Dedifferentiated amniotic fluid mesenchymal stem cell (primary cell): ENCODE measurements around the gene IL3RA.

Experiments used
- DNase-seq: peaks from one replicate; pipeline ENCODE4 v3.0.0-alpha.2; 2016; ENCODE audit errors: extremely low spot score

The IL3RA gene

DNA sequence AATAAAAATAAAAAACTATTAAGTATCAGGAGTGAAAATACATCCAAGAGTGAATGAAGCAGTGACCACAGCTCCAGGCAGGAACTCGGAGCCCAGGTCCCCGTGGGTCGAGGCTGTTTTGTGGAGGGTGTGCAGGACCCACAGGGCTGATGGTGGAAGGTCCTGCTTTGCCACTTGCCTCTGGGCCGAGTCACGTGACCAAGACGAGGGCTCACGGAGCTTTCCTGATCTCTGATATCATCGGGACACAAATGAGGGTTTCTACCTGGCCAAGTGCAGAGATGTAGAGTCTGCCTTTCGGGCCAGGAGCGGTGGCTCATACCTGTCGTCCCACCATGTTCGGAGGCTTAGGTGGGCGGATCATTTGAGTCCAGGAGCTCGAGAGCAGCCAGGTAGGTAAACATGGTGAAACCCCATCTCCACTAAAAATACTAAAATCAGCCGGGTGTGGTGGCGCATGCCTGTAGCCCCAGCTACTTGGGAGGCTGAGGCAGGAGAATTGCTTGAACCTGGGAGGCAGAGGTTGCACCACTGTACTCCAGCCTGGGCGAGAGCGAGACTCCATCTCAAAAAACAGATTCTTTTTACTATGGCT lies 48.2 kb downstream of the IL3RA start:
- no peak for DNase-seq

DNA sequence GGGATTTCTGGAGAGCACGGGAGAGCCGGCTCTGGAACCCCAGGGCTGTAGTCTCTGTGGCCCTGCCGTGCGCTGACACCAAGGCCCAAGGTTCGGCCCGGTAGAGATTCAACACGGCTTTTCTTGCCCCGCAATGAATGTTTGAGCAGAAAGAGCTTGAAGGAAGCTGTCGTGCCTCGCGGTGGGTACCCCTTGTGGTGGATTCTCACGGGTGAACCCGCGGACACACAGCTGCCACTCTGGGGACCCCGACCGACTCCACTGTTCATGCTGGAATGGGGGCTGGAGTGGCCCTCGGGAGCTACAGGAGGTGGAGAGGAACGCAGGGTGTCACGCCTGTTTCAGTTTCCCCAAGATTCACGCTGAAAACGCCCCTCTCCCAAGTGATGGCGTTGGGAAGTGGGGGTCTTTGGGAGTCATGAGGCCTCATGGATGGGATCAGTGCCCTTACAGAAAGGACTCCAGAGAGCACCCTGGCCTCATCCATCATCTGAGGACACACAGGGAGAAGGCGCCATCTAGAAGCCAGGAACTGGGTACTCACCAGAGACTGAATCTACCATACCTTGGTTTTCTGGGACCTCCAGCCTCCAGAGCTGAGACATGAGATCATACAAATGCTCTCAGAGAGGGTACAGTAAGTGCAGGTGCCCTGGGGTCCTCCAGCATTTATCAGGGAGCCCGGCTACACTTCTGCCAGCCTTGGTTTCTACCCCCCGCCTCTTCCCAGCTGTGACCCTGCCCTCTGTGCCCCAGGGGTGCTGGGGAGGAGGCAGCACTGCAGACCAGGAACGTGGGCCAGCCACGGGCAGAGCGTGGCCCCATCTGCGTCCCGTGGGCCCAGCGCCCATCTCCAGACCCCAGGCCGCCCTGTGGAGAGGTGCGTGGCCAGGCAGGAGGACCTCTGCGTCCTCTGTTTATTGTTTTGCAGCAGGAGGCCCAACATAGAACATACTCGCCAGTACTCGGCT lies 49.0 kb downstream of the IL3RA start:
- no peak for DNase-seq

DNA sequence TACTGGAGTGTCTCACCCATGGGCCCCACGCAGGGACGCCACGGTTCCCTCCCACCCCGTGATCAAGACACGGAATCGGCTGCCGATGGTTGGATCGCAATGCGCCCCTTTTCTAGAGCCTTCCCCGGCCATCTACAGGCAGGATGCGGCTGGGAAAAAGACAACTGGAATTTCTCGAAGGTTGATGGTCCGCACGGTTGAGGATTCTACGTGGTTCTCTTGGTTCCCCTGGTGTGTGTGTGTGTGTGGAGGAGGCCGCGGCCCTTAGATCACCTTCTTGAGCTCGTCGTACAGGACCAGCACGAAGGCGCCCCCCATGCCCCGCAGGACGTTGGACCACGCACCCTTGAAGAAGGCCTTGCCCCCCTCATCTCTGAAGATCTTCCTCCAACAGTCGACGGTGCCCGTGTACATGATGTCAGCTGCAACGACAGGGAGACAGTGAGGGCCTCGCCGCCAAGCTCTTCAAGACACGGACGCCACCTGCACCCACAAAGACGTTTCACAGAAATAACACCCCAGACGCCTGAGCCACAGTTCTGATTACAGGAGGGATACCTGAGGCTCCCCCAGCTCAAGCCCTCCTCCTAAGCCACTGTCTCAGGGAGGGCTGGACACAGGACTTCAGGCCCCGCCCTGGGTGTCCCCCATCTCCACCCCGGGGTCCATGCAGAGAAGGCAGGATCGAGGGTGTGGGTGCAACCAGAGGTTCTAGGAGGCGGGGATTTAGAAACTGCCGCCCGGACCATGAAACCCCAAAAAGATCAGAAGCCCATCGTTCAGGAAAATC lies 49.9 kb downstream of the IL3RA start:
- no peak for DNase-seq

DNA sequence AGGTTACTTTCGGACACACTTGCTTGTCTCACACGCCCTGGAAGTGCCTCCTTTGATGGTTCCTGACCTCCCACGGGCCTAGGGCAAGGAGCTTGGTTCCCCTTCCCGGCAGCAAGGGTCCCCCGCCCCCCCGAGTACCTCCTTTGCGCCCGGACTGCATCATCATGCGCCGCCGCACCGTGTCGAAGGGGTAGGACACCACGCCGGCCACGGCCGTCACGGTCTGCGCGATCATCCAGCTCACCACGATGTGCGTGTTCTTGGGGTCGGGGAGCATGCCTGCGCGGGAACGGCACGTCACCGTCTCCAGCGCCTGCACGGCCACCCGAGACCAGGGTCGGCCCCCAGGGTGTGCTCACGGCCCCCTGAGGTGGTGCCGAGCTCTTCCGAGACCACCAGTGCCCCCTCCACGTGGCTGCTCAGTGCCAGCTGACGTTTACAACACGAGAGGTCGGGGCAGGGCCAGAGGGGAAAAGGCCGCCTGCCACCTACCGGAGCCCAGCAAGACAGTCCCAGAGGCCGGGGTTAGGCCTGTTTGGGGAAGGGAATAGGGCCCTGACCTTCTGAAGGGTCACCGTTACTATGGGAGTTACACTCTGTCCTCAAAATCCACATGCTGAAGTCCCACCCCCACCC lies 50.7 kb downstream of the IL3RA start:
- DNase-seq = no peak

DNA sequence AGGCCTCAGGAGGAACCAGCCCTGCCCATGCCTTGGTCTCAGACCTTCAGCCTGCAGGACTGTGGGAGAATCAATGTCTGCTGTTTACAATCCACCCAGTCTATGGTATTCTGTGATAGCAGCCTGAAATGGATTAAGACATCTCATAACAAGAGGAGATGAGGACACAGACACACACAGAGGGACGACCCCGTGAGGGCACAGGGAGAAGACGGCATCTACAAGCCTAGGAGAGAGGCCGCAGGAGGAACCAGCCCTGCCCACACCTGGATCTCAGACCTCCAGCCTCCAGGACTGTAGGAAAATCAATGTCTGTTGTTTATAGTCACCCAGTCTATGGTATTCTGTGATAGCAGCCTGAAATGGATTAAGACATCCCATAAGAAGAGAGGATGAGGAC lies 52.1 kb downstream of the IL3RA start:
- no peak for DNase-seq

DNA sequence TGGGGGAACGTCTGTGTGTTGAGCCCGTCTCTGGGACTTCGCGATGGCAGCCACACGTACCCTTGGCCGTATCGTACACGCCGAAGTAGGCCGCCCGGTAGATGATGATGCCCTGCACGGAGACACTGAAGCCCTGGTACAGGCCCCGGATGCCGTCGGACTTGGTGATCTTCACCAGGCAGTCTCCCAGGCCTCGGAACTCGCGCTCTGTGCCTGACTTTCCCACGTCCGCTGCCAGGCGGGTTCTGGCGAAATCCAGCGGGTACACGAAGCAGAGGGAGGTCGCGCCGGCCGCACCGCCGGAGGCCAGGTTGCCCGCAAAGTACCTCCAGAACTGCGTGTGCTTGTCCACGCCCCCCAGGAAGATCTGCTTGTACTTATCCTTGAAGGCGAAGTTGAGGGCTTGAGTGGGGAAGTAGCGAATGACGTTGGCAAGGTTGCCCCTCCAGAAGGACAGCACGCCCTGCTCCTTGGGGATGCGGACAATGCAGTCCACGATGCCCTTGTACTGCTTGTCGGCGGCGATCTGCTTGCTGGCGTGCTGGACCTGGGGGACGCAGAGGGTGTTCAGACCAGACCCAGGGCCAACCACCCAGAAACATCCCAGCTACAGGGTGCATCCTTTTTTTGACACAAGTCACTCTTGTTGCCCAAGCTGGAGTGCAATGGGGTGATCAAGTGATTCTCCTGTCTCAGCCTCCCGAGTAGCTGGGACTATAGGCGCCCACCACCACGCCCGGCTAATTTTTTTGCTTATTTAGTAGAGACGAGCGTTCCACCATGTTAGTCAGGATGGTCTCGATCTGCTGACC lies 52.8 kb downstream of the IL3RA start:
- DNase-seq = no peak

DNA sequence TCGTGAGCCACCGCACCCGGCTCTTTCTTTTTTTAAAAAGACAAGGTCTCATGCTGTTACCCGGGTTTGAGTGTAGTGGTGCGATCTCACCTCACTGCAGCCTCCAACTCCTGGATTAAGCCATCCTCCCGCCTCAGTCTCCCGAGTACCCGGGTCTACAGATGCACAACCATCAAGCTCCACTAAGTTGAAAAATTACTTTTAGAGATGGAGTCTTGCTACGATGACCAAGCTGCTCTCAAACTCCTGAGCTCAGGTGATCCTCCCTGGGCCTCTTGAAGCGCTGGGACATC lies 53.4 kb downstream of the IL3RA start:
- DNase-seq = no peak

DNA sequence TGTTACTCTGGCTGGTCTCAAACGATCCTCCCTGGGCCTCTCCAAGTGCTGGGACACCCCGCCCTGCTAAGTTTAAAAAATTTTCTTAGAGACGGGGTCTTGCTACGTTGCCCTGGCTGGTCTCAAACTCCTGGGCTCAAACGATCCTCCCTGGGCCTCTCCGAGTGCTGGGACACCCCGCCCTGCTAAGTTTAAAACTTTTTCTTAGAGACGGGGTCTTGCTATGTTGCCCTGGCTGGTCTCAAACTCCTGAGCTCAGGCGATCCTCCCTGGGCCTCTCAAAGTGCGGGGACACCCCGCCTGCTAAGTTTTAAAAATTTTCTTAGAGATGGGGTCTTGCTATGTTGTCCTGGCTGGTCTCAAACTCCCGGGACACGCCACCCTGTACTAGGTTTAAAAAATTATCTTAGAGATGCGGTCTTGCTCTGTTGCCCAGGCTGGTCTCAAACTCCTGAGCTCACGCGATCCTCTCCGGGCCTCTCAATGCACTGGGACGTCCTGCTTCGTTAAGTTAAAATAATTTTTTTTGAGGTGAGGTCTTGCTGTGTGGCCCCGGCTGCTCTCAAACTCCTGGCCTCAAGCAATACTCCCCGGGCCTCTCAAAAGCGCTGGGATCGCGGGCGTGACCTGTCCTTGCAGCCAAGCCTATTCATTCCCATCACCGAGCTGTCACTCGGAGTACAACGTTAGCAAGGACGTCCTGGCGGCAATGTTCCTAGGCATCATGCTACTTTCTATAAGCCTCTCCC lies 54.2 kb downstream of the IL3RA start:
- no peak for DNase-seq

DNA sequence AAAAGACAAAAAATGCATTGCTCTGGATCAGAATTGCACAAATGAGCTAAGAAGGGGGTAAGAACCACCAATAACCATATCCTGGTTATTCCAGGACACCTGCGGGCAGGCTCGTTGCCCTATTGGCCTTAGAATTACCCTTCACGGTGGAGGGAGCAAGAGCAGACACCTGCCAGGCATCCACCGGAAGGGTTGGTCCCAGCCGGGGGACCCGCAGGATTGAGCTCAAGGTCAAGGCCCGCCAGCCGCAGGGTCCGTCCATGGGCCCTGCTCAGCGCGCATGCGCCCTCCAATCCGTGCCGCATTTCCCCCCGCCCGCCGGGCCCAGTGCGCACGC lies 54.8 kb downstream of the IL3RA start:
- no peak for DNase-seq

DNA sequence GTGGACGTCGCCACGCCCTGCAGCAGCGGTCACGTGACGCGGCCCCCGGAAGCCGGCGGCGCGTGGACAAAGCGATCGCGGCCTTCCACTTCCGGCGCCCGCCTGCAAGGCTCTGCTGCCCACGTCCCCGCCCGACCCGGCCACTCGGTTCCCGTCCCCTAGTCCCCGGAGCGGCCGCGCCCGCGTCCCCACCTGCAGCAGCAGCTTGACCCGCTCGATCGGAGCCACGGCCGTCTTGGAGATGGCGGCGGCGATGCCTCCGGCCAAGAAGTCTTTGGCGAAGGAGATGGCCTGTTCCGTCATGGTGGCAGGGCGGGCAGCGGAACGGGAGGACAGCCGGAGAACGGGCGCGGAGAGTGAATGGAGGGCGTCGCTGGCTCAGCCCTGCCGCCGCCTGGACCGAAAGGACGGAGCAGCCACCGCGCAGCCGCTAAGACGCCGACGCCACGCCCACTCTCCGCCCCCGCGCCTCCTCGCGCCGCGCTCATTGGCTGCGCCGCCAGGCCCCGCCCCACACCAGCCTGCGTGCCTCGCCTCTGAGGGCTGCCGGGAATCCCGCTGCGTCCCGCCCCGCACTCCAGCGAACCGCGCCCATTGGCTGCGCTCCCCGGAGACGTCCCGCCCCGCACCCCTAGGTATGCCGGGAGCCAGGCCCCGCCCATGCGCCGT lies 55.3 kb downstream of the IL3RA start, which contains the start of gene SLC25A6:
Gene SLC25A6, minus strand, starts transcription at position 407 of the 669 bp plus-strand sequence. Its CDS starts 104 bp downstream, at position 303.
- DNase-seq = peak; percentile 96

DNA sequence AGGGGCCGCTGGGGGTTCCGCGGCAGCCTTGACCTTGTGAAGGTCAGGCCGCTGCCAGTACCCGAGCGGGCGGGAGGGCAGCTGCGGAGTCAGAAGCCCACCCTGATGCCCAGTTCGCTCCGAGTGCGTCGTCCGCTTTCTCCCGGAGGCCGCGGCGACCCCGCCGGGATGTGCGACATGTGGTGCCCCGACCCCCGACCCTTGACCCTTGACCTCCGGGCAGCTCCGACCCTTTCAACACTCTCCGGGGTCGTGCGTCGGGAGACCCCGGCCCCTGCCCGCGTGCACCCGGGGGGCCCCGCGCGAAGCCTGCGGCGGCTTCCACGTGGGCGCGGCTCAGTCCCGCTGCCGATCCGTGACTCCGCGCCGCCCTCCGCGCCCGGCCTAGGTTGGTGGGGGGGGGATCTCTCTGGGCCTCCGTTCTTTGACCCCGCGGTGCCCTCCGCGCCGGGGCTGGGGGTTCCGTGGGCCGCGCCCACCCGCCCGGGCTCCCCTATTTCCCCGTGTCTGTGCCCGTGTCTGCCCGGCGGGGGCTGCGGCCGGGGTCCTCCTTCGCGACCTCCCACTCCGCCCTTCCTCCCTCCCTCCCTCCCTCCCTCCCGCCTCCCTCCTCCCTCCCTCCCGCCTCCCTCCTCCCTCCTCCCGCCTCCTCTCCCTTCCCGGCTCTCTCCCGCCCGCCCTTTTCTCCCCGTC lies 55.9 kb downstream of the IL3RA start:
- peak; percentile 46 for DNase-seq

DNA sequence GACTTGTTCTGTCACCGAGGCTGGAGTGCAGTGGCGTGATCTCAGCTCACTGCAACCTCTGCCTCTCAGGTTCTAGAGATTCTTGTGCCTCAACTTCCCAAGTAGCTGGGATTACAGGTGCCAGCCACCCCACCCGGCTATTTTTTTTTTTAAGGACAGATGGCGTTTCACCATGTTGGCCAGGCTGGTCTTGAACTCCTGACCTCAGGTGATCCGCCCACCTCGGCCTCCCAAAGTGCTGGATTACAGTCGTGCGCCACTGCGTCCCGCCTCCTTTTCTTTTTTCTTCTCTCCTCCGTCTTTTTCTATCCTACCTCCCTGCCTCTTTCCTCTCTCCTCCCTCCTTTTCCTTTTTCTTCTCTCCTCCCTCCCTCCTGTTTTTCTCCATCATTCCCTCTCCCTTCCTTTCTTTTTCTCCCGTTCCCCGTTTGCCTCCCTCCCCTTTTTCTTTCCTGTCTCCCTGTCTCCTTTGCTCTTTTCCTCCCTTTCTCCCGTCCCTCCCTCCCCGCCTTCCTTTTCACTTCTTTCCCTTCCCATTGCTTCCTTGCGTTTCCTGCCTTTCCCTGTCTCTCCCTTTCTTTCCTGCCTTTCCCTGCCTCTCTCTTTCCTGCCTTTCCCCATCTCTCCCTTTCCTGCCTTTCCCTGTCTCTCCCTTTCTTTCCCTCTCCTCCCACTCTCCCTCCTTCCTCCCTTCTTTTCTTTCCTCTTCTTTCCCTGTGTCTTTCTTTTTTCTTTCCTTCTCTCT lies 57.5 kb downstream of the IL3RA start:
- no peak for DNase-seq

DNA sequence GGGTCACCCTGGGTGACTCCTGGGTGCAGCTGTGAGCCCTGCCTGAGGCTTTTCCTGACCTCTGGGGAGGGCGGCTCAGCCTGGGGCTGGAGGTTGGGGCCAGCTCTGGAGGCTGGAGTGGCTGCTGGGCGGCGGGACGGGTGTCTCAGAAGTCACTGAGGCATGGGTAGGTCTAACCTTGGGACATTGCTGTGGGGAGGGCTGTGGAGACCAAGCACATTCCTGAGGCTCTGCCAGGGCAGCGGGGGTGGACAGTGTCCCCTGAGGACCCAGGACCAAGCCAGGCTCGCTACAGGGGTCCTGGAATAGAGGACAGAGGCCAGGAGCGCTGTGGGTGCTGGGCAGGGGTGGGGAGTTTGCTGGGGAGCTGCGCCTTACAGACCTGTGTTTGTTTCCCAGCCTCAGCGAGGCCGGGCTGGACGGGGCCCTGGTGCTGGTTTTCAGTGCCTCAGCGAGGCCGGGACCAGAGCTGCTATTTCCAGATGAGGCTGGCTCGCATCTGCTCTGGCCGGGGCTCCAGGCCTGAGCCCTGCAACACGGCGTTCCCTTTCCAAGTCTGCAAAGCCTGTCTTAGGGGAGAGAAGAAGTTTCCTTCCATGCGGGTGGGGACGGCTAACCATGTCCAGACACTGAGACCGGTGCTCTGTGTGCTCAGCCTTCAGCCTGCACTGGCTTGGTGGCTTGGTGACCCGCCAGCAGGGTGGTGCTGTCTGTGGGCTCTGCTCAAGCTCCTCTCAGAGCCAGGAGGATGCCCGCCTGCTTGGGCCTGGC lies 58.3 kb downstream of the IL3RA start:
- no peak for DNase-seq

DNA sequence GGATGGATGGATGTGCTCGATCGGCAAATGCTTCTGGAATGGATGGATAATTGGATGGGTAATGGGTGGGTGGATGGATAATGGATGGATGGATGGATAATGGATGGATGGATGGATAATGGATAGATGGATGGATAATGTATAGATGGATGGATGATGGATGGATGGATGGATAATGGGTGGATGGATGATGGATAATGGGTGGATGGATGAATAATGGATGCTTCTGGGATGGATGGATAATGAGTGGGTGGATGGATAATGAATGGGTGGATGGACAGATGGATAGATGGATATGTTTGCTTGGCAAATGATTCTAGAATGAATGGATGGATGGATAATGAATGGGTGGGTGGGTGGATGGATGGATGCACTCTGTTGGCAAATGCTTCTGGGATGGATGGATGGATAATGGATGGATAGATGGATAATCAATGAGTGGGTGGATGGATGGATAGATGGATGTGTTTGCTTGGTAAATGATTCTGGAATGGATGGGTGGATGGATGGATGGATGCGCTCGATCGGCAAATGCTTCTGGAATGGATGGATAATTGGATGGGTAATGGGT lies 59.1 kb downstream of the IL3RA start:
- DNase-seq = no peak

DNA sequence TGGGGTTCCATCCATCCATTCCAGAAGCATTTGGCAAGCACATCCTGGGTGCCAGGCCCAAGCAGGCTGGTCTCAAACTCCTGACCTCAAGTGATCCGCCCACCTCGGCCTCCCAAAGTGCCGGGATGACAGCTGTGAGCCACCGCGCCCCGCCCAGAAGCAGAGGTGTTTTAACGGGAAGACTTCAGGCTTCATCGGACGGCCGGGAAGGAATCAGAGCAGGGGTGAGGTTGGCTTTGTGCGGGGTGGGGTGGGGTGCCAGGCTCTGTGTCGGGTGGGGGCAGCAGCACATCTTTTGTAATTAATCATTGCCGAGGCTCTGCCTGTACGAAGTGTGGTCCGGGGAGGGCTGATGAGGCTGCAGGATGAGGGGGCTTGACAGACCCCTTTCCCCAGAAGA lies 60.4 kb downstream of the IL3RA start:
- no peak for DNase-seq

DNA sequence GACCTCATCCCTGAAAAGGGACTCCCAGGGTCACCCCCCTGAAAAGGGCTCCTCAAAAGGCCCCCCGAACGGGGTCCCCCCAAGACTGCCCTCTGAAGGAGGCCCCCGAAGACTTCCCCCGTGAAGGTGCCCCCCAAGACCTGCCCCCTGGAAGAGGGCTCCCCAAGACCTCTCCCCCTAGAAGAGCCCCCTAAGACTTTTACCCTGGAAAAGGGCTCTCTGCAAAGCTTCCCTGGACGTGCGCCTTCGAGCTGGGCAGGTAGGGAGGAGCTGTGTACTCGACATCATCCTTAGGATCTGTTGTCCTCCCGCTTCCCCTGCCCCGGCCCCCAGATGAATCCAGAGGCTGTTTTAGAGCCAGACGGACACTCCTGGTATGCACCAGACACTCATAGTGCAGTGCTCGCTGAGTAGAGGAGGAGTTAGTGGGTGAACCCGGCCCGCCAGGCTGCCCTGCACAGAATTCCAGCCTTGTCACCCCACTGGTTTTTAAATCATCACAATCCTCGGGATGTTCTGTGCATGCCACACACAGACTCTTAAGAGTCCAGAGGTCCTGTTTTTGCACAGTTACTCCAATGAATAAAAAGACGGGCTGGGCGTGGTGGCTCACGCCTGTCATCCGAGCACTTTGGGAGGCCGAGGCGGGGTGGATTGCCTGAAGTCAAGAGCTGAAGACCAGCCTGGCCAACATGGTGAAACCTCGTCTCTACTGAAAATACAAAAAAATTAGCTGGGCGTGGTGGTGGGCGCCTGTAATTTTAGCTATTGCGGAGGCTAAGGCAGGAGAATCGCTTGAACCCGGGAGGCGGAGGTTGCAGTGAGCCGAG lies 61.1 kb downstream of the IL3RA start:
- no peak for DNase-seq
